K562 (cell line): Measurements from ENCODE around the gene CDKN3. TPM values are rescaled to one million over a fixed set of nuclear protein-coding genes. Genes with fewer than 3 reads are reported as not detected.

ENCODE experiments used
- polyA plus RNA-seq, 8 experiments: library from polyadenylated mRNA; depleted of rRNA in 4 of 8; stranded (reverse) in 5 of 8; unstranded in 3 of 8; fragments of >200 nt; fragmentation: Nextera tagmentation in 2 of 8; fragmentation: Illumina TruSeq in 1 of 8; extraction: Ambion mirVana in 2 of 8; extraction: Trizol in 1 of 8; gene quantifications; 2 replicates each; pipeline versions ENCODE4 v1.2.1 to v1.2.3, GENCODE V29; 2011 to 2014; ENCODE audit warnings: inconsistent platforms in 1 of 8, missing spikeins in 1 of 8
- total RNA-seq, 7 experiments: library from RNA; depleted of rRNA in 6 of 7; stranded (reverse); fragments of >200 nt in 6 of 7; fragmentation: Illumina TruSeq in 2 of 7; extraction: Trizol in 2 of 7; gene quantifications; 2 replicates each; pipeline versions ENCODE4 v1.2.1 to v1.2.3, GENCODE V29; 2011 to 2021; ENCODE audit warnings: low replicate concordance in 1 of 7
- TF ChIP-seq, protein P1 (sequence below), 2 experiments: fragments of 450-650 bp; formaldehyde crosslinking in 1 of 2; IDR thresholded peaks; 2 replicates each; pipeline versions ENCODE4 v1.4.0 to v1.6.1; 2014 to 2020; ENCODE audit warnings: mild to moderate bottlenecking in 2 of 2, borderline replicate concordance in 1 of 2, low read depth in 1 of 2

Gene CDKN3
- total and polyA plus RNA-seq, 9 of the 15 experiments (the other 6 are each of a cell fraction or from before 2014, with no cell fraction given): 41.3 to 128 (median 70.7) TPM

DNA sequence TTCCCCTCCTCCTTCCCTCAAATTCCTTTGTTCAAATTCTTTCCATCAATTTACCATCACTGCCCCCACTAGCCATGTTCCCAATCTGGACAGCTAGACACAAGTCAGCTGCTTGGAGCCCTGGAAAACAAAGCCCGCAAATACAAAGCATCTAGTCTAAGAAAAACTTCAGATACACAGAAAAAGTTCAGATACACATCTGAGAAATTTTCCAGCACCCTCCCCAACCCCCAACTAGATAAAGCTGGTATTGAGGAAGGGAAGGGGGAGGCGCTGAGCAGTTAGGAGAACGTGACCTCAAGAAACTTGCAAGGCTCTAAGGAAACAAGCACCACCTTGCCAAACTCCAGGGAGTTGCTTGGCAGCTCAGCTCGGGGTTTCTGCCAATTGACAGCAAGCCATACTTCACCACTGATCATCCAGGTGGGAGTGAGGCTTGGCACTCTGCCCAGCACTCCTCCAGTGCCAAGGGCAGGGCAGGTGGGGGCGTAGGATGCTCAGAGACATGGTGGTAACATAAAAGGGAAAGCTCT, 49.4 kb downstream of the CDKN3 start (continued):
- TF ChIP-seq, protein P1, sequence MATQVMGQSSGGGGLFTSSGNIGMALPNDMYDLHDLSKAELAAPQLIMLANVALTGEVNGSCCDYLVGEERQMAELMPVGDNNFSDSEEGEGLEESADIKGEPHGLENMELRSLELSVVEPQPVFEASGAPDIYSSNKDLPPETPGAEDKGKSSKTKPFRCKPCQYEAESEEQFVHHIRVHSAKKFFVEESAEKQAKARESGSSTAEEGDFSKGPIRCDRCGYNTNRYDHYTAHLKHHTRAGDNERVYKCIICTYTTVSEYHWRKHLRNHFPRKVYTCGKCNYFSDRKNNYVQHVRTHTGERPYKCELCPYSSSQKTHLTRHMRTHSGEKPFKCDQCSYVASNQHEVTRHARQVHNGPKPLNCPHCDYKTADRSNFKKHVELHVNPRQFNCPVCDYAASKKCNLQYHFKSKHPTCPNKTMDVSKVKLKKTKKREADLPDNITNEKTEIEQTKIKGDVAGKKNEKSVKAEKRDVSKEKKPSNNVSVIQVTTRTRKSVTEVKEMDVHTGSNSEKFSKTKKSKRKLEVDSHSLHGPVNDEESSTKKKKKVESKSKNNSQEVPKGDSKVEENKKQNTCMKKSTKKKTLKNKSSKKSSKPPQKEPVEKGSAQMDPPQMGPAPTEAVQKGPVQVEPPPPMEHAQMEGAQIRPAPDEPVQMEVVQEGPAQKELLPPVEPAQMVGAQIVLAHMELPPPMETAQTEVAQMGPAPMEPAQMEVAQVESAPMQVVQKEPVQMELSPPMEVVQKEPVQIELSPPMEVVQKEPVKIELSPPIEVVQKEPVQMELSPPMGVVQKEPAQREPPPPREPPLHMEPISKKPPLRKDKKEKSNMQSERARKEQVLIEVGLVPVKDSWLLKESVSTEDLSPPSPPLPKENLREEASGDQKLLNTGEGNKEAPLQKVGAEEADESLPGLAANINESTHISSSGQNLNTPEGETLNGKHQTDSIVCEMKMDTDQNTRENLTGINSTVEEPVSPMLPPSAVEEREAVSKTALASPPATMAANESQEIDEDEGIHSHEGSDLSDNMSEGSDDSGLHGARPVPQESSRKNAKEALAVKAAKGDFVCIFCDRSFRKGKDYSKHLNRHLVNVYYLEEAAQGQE (IDR thresholded peaks at IDR 0.05; ENCODE audit: borderline replicate concordance): peak; percentile 69
- TF ChIP-seq, protein P1 (CRISPR knock-in tag; IDR thresholded peaks at IDR 0.05; ENCODE audit: low read depth): no peak
